GM12891 (cell line): ENCODE measurements around the gene MAPK13.

Experiments
- POLR2AphosphoS5 ChIP-seq: IDR thresholded peaks from 2 replicates; pipeline ENCODE4 v1.6.1; 2011; ENCODE audit warnings: low read depth, low read length, control low read depth
- TAF1 ChIP-seq: IDR thresholded peaks from 2 replicates; pipeline ENCODE4 v1.6.1; 2011; ENCODE audit warnings: low read depth, low read length, control low read depth

- TF ChIP-seq POLR2AphosphoS5: no peak
- TF ChIP-seq TAF1: no peak
These were observed 49.8 kb downstream of the MAPK13 start for GRCh38 chr6:36180126-36180525.
